B cell (primary cell): ENCODE measurements around the gene RASGRP4. TPM values are rescaled to one million over a fixed set of nuclear protein-coding genes. Genes with fewer than 3 reads are reported as not detected.

Source experiments
- ATAC-seq: fragments of 200-7000 bp; cut with Tn5 transposase; one replicate; pipeline ENCODE4 v1.10.0; 2021; ENCODE audit warnings: low read depth, mild to moderate bottlenecking, moderate number of reproducible peaks, moderate library complexity
- CTCF ChIA-PET: fragments of 350-600 bp; sonication (Branson Sonifier 250); formaldehyde crosslinking; loops from one replicate; lab custom pipeline; 2021; ENCODE audit warnings: antibody characterized with exemption, inconsistent platforms; lab: Charles Lee
- POLR2A ChIA-PET: fragments of 350-600 bp; sonication (Branson Sonifier 250); formaldehyde crosslinking; loops from one replicate; lab custom pipeline; 2021; ENCODE audit warnings: antibody characterized with exemption; lab: Charles Lee
- DNase-seq: peaks from one replicate; pipeline ENCODE4 v3.0.0; 2013
- H2AFZ ChIP-seq: 2 replicates; pipeline ENCODE4 v1.6.1; 2012; ENCODE audit warnings: mild to moderate bottlenecking, low read depth, low read length; ENCODE audit not compliant: insufficient read depth, poor library complexity, severe bottlenecking
- H3K27ac ChIP-seq, 2 donors: 1 replicate in 1 of 2; 2 replicates in 1 of 2; pipeline ENCODE4 v1.5.1; 2012 to 2013; ENCODE audit warnings: low read length in 2 of 2, mild to moderate bottlenecking in 2 of 2, moderate library complexity in 1 of 2
- H3K27me3 ChIP-seq, 4 experiments: fragments of 200-600 bp in 1 of 4; sonication (generic) in 1 of 4; replicated peaks in 1 of 4; 1 replicate in 2 of 4; 2 replicates in 2 of 4; pipeline versions ENCODE4 v1.6.1 to v1.7.0; 2013 to 2016; ENCODE audit warnings: low read length in 3 of 4, mild to moderate bottlenecking in 2 of 4, mixed read lengths in 1 of 4, moderate library complexity in 1 of 4; ENCODE audit not compliant: insufficient read depth in 4 of 4, control insufficient read depth in 3 of 4; ENCODE audit errors: control extremely low read depth in 1 of 4
- H3K36me3 ChIP-seq, 2 experiments: replicated peaks in 1 of 2; 1 replicate in 1 of 2; 2 replicates in 1 of 2; pipeline versions ENCODE4 v1.6.1 to v1.7.1; 2013; ENCODE audit warnings: low read length in 1 of 2; ENCODE audit not compliant: insufficient read depth in 2 of 2, control insufficient read depth in 1 of 2; ENCODE audit errors: control extremely low read depth in 1 of 2, extremely low read depth in 1 of 2
- H3K4me1 ChIP-seq, 2 donors: fragments of 200-600 bp in 1 of 2; sonication (generic) in 1 of 2; 1 replicate in 1 of 2; 2 replicates in 1 of 2; pipeline versions ENCODE4 v1.5.1 to v1.6.1; 2013 to 2017; ENCODE audit warnings: low read length in 2 of 2; ENCODE audit not compliant: control insufficient read depth in 2 of 2, insufficient read depth in 2 of 2
- H3K4me2 ChIP-seq: replicated peaks from 2 replicates; pipeline ENCODE3; 2012; ENCODE audit warnings: mild to moderate bottlenecking, low read depth, low read length; ENCODE audit not compliant: poor library complexity, severe bottlenecking
- H3K4me3 ChIP-seq, 5 experiments: fragments of 200-600 bp in 1 of 5; sonication (generic) in 1 of 5; 1 replicate in 3 of 5; 2 replicates in 2 of 5; pipeline versions ENCODE4 v1.5.1 to v1.7.0; 2011 to 2016; ENCODE audit warnings: low read length in 4 of 5, mild to moderate bottlenecking in 4 of 5, low read depth in 2 of 5, control low read depth in 1 of 5, moderate library complexity in 1 of 5; ENCODE audit not compliant: insufficient read depth in 1 of 5; ENCODE audit errors: control extremely low read depth in 1 of 5, extremely low read depth in 1 of 5
- H3K79me2 ChIP-seq: fragments of 200-600 bp; sonication (generic); one replicate; pipeline ENCODE4 v1.6.0; 2016; ENCODE audit warnings: low read length; ENCODE audit not compliant: control insufficient read depth, insufficient read depth
- H3K9ac ChIP-seq: fragments of 200-600 bp; sonication (generic); 2 replicates; pipeline ENCODE4 v1.6.1; 2017; ENCODE audit warnings: mild to moderate bottlenecking, low read length, moderate library complexity
- H3K9me3 ChIP-seq, 3 donors: one replicate each; pipeline versions ENCODE4 v1.6.1 to v1.7.1; 2013; ENCODE audit warnings: low read length in 2 of 3; ENCODE audit not compliant: control insufficient read depth in 2 of 3, insufficient read depth in 1 of 3; ENCODE audit errors: control extremely low read depth in 1 of 3
- H4K20me1 ChIP-seq: 2 replicates; pipeline ENCODE4 v1.6.0; 2012; ENCODE audit warnings: mild to moderate bottlenecking, low read length; ENCODE audit not compliant: insufficient read depth, control insufficient read depth, poor library complexity, severe bottlenecking
- H3K27ac Mint-ChIP-seq: one replicate; pipeline ENCODE4 v1.8.0; 2021; ENCODE audit warnings: mixed read lengths
- H3K27me3 Mint-ChIP-seq: one replicate; pipeline ENCODE4 v1.8.0; 2021; ENCODE audit warnings: mixed read lengths
- H3K4me1 Mint-ChIP-seq: one replicate; pipeline ENCODE4 v1.8.0; 2021; ENCODE audit warnings: mixed read lengths
- H3K4me3 Mint-ChIP-seq: one replicate; pipeline ENCODE4 v1.8.0; 2021; ENCODE audit warnings: mixed read lengths
- H3K9me3 Mint-ChIP-seq: one replicate; pipeline ENCODE4 v1.8.0; 2022; ENCODE audit warnings: mixed read lengths; ENCODE audit not compliant: insufficient read depth
- EZH2 ChIP-seq: IDR thresholded peaks from 2 replicates; pipeline ENCODE4 v1.6.1; 2012; ENCODE audit warnings: borderline replicate concordance, low read depth, mild to moderate bottlenecking, moderate library complexity, low read length; ENCODE audit not compliant: insufficient read depth, poor library complexity, severe bottlenecking
- WGBS: methylation state at CpG from one replicate; pipeline ENCODE4 v1.1.5; 2013; ENCODE audit warnings: missing lambda C conversion rate; ENCODE audit not compliant: insufficient coverage; 5-methylcytosine and 5-hydroxymethylcytosine counted together
- intact Hi-C: fragments of 100-400 bp; cut with micrococcal nuclease; formaldehyde crosslinking; loops from one replicate; pipeline ENCODE4 v1.10.0; 2022
- polyA plus RNA-seq: library from polyadenylated mRNA; depleted of rRNA; stranded (reverse); fragments of >200 nt; gene quantifications from 2 replicates; pipeline ENCODE4 v1.2.3, GENCODE V29; 2012
- total RNA-seq, 2 donors: library from RNA; stranded (reverse); fragments of 120-200 nt in 1 of 2; gene quantifications; 1 replicate in 1 of 2; 2 replicates in 1 of 2; pipeline versions ENCODE4 v1.2.3 to v1.2.4, GENCODE V29; 2013 to 2022
- TF ChIP-seq, protein P1 (sequence below): fragments of 200-600 bp; IDR thresholded peaks from one replicate; pipeline ENCODE4 v1.8.0; 2022; ENCODE audit warnings: antibody characterized with exemption, mild to moderate bottlenecking

Gene RASGRP4
- total and polyA plus RNA-seq, 2 donors (not counting 1 experiment from before 2014, with no cell fraction given): 0.20 to 0.98 TPM

DNA sequence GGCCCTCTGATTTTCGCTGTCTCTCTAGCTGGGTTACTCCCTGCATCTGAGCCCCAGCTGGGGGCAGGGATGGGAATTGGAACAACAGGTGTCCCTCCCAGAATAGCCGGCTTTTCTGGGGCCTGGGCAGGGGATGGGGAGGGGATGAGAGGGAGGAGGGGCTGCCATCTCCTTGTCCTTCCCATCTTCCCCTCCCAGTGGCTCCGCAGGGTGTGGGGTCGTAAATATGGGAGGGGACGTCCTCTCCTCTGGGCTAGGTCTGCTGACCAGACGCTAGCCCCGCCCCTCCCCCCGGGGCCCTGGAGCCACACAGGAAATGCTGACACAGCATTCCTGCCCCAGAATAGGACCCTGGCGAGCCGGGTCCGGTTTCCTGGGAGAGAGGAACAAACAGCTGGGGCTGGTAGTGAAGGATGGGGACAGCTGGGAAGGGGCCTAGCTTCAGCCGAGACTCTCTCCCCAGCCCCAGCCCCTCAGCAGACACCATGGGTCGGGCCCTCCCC is 8.6 kb upstream of the RASGRP4 start:
- H3K9me3 ChIP-seq: peaks cover 0 to 3% (median 0%) of the 10 kb centered on the region in 3 donors
- no peak overlapping the region for H3K4me3 Mint-ChIP-seq
- H3K4me1 Mint-ChIP-seq: peaks cover 13% of the 10 kb centered on the region
- ATAC-seq (no peak), DNase-seq (no peak)
- no peak overlapping the region for H3K4me2 ChIP-seq
- WGBS: 57% methylated on average over 4 of the region's 13 CpGs
- H3K27ac ChIP-seq: no peak overlapping the region
- no peak overlapping the region for H2AFZ ChIP-seq
- ChIA-PET CTCF (no interaction called here), POLR2A (no interaction called here)
- H3K4me3 ChIP-seq: no peak overlapping the region
- H3K27me3 ChIP-seq: peaks cover 0 to 21% (median 7%) of the 10 kb centered on the region in 4 experiments
- no peak overlapping the region for H3K27ac Mint-ChIP-seq
- no peak overlapping the region for H3K9ac ChIP-seq
- peaks cover 4 to 5% of the 10 kb centered on the region in 2 donors for H3K4me1 ChIP-seq
- no peaks in the 10 kb centered on the region for H3K79me2 ChIP-seq
- no peaks in the 10 kb centered on the region for H3K9me3 Mint-ChIP-seq
- no peaks in the 10 kb centered on the region for H4K20me1 ChIP-seq
- intact Hi-C loops: no loop called here
- no peaks in the 10 kb centered on the region for H3K36me3 ChIP-seq
- peaks cover 19% of the 10 kb centered on the region for H3K27me3 Mint-ChIP-seq
- no peak for TF ChIP-seq EZH2
- TF ChIP-seq, protein P1, sequence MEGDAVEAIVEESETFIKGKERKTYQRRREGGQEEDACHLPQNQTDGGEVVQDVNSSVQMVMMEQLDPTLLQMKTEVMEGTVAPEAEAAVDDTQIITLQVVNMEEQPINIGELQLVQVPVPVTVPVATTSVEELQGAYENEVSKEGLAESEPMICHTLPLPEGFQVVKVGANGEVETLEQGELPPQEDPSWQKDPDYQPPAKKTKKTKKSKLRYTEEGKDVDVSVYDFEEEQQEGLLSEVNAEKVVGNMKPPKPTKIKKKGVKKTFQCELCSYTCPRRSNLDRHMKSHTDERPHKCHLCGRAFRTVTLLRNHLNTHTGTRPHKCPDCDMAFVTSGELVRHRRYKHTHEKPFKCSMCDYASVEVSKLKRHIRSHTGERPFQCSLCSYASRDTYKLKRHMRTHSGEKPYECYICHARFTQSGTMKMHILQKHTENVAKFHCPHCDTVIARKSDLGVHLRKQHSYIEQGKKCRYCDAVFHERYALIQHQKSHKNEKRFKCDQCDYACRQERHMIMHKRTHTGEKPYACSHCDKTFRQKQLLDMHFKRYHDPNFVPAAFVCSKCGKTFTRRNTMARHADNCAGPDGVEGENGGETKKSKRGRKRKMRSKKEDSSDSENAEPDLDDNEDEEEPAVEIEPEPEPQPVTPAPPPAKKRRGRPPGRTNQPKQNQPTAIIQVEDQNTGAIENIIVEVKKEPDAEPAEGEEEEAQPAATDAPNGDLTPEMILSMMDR: no peak

DNA sequence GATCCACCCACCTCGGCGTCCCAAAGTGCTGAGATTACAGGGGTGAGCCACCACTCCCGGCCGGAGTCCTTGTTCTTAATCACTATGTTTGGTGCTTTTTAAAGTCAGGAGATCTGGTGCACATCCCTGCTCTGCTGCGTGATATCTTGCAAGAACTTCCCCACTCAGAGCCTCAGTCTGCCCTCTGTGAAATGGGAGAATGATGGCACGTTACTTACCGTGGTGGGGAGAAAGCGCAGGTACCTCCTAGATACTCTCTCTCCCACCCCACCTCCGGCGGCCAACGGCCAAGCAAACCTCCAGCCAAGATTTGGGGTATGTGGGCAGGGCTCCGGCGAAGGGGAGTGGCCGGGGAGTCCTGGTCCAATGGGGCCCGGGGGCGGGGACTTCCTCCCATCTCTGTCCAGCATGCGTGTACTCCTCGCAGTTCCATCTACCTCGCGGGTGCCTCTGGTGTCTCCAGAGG is 7.3 kb upstream of the RASGRP4 start, which contains the start of gene RYR1:
TSS of gene RYR1 (plus strand) at position 424 of the 466 bp plus-strand sequence. CDS start 139 bp downstream, outside the sequence.
- Histone ChIP-seq H3K36me3 (no peaks in the 10 kb centered on the region), H3K79me2 (no peaks in the 10 kb centered on the region), H3K9ac (no peak within 1 kb of the TSS), H3K4me1 (peaks cover 4 to 5% of the 10 kb centered on the region in 2 donors), H3K27ac (no peak within 1 kb of the TSS), H3K9me3 (peaks cover 0 to 3% (median 0%) of the 10 kb centered on the region in 3 donors), H4K20me1 (no peaks in the 10 kb centered on the region), H3K4me2 (peak within 1 kb of the TSS; percentile 47), H2AFZ (peak within 1 kb of the TSS; percentile 58), H3K27me3 (peaks cover 0 to 23% (median 7%) of the 10 kb centered on the region in 4 experiments), H3K4me3 (no peak within 1 kb of the TSS)
- no peak within 1 kb of the TSS for H3K27ac Mint-ChIP-seq
- peaks cover 14% of the 10 kb centered on the region for H3K4me1 Mint-ChIP-seq
- intact Hi-C loops: no loop called here
- CTCF ChIA-PET: no interaction called here
- POLR2A ChIA-PET: no interaction called here
- no peaks in the 10 kb centered on the region for H3K9me3 Mint-ChIP-seq
- ATAC-seq (peak; percentile 67), DNase-seq (peak; percentile 38)
- 19% methylated on average over 11 of the region's 20 CpGs for WGBS
- H3K4me3 Mint-ChIP-seq: peak within 1 kb of the TSS; percentile 50
- H3K27me3 Mint-ChIP-seq: peaks cover 27% of the 10 kb centered on the region
- no peak for TF ChIP-seq EZH2
- TF ChIP-seq, protein P1: no peak
